ENCODE measurements around the gene KCNQ2.

- TF ChIP-seq CTCF (IDR thresholded peaks at IDR 0.05) (no peak), POLR2A (IDR thresholded peaks at IDR 0.05) (no peak), EP300 (IDR thresholded peaks at IDR 0.05) (no peak)
Observed at GRCh38 chr20:63433756-63434531, 38.5 kb downstream of the KCNQ2 start.

Data from gastroesophageal sphincter (tissue), 3 donors.